ENCODE data around the gene MED13L.

The MED13L gene

GRCh38 chr12:115964626-115965025 is 312.9 kb downstream of the MED13L start:
- CTCF ChIA-PET: no interaction called here
- no peak for TF ChIP-seq ARNT (IDR thresholded peaks at IDR 0.05)
- POLR2A ChIA-PET: no interaction called here
- no peak for DNase-seq (ENCODE audit: extremely low spot score)

DNA sequence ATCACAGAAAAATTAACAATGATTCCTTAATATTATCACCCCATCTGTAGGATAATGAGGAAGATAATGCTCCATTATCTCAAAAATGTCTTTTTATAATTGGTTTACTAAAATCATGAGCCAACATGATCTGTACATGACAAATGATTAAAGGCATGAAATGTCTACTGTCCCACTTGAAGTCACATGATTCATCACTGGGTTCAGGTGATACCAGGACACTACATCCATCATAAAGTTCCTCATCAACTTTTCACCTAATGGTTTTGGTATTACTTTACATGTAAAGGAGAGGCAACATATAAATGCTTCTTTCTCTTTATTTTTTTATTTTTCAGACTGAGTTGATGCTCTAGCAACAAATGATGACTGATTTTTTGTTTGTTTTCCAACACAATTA is 313.3 kb downstream of the MED13L start:
- TF ChIP-seq L3MBTL2 (conservative IDR thresholded peaks at IDR 0.05): no peak
- CTCF ChIA-PET: no interaction called here
- no peak for DNase-seq (ENCODE audit: extremely low spot score)
- POLR2A ChIA-PET: no interaction called here

DNA sequence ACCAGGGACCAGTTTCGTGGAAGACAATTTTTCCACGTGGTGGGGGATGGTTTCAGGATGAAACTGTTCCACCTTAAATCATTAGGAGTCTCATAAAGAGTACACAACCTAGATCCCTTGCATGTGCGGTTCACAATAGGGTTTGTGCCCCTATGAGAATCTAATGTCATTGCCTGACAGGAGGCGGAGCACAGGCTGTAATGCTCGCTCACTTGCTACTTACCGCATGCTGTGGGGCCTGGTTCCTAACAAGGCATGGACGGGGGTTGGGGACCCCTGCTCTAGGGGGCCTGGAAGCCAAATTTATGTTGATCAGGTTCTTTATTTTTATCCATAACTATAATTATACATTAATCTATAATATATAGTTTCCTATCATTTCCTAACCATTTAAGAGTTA is 315.3 kb downstream of the MED13L start:
- CTCF ChIA-PET: no interaction called here
- no peak for DNase-seq (ENCODE audit: extremely low spot score)
- TF ChIP-seq TARDBP (IDR thresholded peaks at IDR 0.05): no peak
- TF ChIP-seq LEF1 (IDR thresholded peaks at IDR 0.05; ENCODE audit: borderline replicate concordance): no peak
- POLR2A ChIA-PET: no interaction called here

DNA sequence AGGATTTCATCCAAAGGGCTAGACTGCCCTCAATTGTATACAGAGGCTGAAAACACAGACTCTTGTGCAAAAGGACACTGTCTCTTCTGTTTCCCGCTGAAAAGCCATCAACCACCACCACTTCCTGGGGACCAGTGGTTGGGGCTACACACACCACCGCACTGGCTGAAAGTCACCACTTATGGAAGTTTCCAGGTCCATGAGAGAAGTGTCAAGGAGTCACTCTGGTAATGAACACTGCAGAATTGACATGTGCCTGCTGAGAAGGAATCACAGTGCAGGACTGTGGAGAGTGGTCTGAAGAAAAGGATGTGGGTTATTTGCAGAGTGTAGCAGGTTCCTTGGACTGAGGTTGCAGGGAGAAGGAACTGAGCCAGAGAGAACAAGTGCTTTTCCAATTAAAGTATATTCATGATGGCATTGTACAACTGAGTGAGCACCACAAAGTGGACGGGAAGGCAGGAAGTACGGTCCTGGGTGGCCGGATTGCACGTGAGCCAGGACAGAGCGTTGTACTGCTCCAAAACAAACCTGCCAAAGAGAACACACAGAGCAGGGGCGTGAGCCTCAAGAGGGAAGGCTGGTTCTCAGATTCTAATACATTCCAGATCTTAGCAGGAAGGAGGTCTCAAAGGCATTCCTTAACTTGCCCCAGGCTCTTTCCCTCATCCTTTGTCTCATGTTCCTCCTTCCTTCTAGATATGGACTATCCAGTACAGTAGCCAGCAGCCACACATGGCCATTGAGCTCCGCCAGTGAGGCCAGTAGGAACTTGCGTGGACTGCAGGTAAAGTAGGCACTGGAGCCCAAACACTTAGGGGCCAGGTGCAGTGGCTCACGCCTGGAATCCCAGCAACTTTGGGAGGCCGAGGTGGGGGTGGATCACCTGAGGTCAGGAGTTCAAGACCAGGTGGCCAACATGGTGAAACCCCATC is 316.4 kb downstream of the MED13L start:
- POLR2A ChIA-PET: no interaction called here
- CTCF ChIA-PET: no interaction called here
- DNase-seq (ENCODE audit: extremely low spot score): no peak
- no peak for TF ChIP-seq BHLHE40 (IDR thresholded peaks at IDR 0.05; ENCODE audit: borderline replicate concordance)
- no peak for TF ChIP-seq SUZ12 (IDR thresholded peaks at IDR 0.05)
- TF ChIP-seq FOXK2 (IDR thresholded peaks at IDR 0.05): no peak
- TF ChIP-seq FOXA1 (IDR thresholded peaks at IDR 0.05): no peak
- no peak for TF ChIP-seq FOXM1 (IDR thresholded peaks at IDR 0.05; ENCODE audit: borderline replicate concordance)
- TF ChIP-seq ELF4 (IDR thresholded peaks at IDR 0.05): no peak
- TF ChIP-seq PKNOX1 (IDR thresholded peaks at IDR 0.05): no peak

DNA sequence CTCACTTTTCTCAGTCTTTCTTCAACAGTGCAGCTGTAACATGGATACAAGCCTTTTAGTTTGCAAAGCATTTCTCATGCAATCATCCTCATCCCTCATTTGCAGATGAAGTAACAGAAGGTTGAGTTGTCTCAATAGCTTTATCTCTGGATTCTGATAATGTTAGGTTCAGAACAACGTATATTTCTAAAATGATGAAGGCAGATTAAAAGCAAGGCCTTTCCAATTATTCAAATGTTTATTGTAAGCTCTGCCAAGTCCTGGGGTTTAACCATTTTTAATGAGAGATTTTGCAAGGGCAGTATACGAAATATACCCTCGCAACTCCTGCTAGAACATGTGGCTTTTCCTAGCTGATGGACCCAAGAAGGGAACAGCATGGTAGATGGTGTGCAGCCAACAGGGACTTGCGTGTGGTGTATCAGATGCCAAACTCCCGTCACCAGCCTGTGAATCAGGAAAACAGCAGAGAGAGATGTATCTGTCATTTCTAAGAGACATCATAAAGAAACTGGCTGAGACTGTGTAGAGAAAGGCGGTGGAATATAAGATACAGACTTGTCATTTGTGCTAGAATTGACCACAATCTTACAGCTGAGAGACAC is 319.7 kb downstream of the MED13L start:
- ChIA-PET CTCF (interaction anchor here (1.1 kb wide), 1 partner anchor 11 kb away, joined by 3 read pairs; no protein-coding TSS in a partner anchor), POLR2A (no interaction called here)
- TF ChIP-seq FOXA1 (IDR thresholded peaks at IDR 0.05) (no peak), ELF4 (IDR thresholded peaks at IDR 0.05) (no peak), SP1 (IDR thresholded peaks at IDR 0.05) (no peak), ARNT (IDR thresholded peaks at IDR 0.05) (no peak), ZNF384 (IDR thresholded peaks at IDR 0.05) (no peak), SUZ12 (IDR thresholded peaks at IDR 0.05) (no peak), LEF1 (IDR thresholded peaks at IDR 0.05; ENCODE audit: borderline replicate concordance) (no peak), BHLHE40 (IDR thresholded peaks at IDR 0.05; ENCODE audit: borderline replicate concordance) (no peak), HDGF (IDR thresholded peaks at IDR 0.05; ENCODE audit: borderline replicate concordance) (no peak), FOXK2 (IDR thresholded peaks at IDR 0.05) (no peak), PKNOX1 (IDR thresholded peaks at IDR 0.05) (no peak), CTBP1 (IDR thresholded peaks at IDR 0.05; ENCODE audit: borderline replicate concordance) (no peak), FOXM1 (IDR thresholded peaks at IDR 0.05; ENCODE audit: borderline replicate concordance) (no peak), TARDBP (IDR thresholded peaks at IDR 0.05) (no peak)
- DNase-seq (ENCODE audit: extremely low spot score): no peak

GRCh38 chr12:115956659-115957058 is 320.8 kb downstream of the MED13L start:
- CTCF ChIA-PET: no interaction called here
- POLR2A ChIA-PET: no interaction called here
- DNase-seq (ENCODE audit: extremely low spot score): no peak
- no peak for TF ChIP-seq CTBP1 (IDR thresholded peaks at IDR 0.05; ENCODE audit: borderline replicate concordance)
- TF ChIP-seq BHLHE40 (IDR thresholded peaks at IDR 0.05; ENCODE audit: borderline replicate concordance): no peak
- no peak for TF ChIP-seq SUZ12 (IDR thresholded peaks at IDR 0.05)
- TF ChIP-seq L3MBTL2 (conservative IDR thresholded peaks at IDR 0.05): no peak
- no peak for TF ChIP-seq FOXA1 (IDR thresholded peaks at IDR 0.05)
- no peak for TF ChIP-seq ELF4 (IDR thresholded peaks at IDR 0.05)
- TF ChIP-seq FOXM1 (IDR thresholded peaks at IDR 0.05; ENCODE audit: borderline replicate concordance): no peak
- no peak for TF ChIP-seq ARNT (IDR thresholded peaks at IDR 0.05)
- TF ChIP-seq LEF1 (IDR thresholded peaks at IDR 0.05; ENCODE audit: borderline replicate concordance): no peak
- TF ChIP-seq PKNOX1 (IDR thresholded peaks at IDR 0.05): no peak
- TF ChIP-seq HDGF (IDR thresholded peaks at IDR 0.05; ENCODE audit: borderline replicate concordance): no peak
- TF ChIP-seq ZNF384 (IDR thresholded peaks at IDR 0.05): no peak
- TF ChIP-seq FOXK2 (IDR thresholded peaks at IDR 0.05): no peak
- TF ChIP-seq SP1 (IDR thresholded peaks at IDR 0.05): no peak
- TF ChIP-seq NFRKB (IDR thresholded peaks at IDR 0.05): no peak
- no peak for TF ChIP-seq TARDBP (IDR thresholded peaks at IDR 0.05)

DNA sequence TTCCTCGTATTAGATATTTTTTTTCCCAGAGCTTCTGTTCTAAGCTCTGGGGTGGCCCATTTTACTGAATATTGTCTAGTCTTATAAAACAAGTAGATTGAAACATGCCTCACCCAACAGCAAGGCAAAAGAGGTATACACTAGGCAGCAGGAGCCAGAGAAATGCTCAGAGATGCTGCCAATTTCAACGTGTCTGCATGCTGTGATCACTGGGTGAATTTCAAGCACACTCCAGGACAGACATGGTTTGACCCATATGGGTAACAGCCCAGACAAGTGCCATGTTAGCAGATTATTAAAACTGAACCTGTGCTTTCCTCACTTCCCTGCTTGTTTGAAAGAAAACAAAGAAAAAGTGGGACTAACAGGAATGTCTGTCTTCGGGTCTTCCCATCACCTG is 321.3 kb downstream of the MED13L start:
- TF ChIP-seq NFRKB (IDR thresholded peaks at IDR 0.05): no peak
- TF ChIP-seq CTBP1 (IDR thresholded peaks at IDR 0.05; ENCODE audit: borderline replicate concordance): no peak
- no peak for TF ChIP-seq TARDBP (IDR thresholded peaks at IDR 0.05)
- ChIA-PET POLR2A (no interaction called here), CTCF (no interaction called here)
- no peak for DNase-seq (ENCODE audit: extremely low spot score)

Data from HEK293T (cell line).